Measurements from ENCODE around the gene ZNF598.
A peak's percentile ranks its signal among the peaks of the same experiment; 100 is the strongest.

Gene ZNF598

GRCh38 chr16:2009791-2010510, at the start of gene ZNF598:
TSS of gene ZNF598 (minus strand) at chr16:2009821.
- peak; percentile 92 for DNase-seq

DNA sequence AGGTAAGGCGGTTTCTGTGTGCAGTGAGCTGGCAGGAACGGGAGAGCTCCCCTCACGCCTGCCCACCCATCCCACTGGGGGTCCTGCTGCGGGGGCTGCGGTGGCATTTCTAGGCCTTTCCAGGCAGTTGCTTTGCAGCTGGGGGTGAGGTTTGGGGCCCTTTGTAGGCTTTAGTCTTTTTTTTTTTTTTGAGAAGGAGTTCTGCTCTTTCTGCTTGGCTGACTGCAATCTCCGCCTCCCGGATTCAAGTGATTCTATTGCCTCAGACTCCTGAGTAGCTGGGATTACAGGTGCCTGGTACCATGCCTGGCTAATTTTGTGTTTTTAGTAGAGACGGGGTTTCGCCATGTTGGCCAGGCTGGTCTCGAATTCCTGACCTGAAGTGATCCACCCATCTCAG, 49.3 kb upstream of the ZNF598 start:
- no peak for DNase-seq

DNA sequence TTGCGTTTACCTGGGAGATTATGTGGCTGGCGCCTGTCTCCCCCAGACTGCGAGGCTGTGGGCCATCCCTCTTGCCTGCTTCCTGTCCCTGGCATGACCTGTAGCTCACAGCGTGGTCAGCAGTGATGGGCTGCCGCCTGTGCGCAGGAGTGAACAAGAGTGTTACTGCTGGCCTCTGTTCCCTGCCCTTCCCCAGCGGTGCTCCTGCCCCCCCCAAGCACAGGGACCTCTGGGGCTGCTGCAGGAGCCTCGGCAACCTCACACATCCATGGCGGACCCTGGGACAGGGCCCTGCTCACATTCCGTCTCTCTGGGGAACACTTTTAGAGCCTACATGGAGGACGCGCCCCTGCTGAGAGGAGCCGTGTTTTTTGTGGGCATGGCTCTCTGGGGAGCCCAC, 48.8 kb upstream of the ZNF598 start:
- DNase-seq = no peak

GRCh38 chr16:2057438-2057837, 47.8 kb upstream of the ZNF598 start:
- DNase-seq = no peak

GRCh38 chr16:2056681-2057407, 47.2 kb upstream of the ZNF598 start:
- DNase-seq = no peak

DNA sequence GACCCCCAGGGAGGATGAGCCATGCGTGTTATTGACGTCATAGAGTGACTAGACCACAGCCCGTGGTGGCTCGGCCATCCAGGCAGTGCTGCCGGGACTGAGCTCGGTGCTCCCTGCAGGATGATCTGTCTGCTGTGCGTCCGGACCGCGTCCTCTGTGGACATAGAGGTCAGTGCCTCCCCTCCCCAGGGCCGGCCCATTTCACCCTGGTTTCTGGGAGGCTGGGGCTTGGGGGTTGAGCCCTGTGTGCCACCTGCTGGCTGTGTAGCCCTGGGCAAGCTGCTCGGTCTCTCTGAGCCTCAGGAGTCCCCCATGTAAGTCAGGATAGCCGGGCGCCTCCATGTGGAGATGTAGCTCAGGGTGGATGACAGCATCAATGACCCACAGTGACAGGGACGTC, 46.5 kb upstream of the ZNF598 start:
- DNase-seq = no peak

DNA sequence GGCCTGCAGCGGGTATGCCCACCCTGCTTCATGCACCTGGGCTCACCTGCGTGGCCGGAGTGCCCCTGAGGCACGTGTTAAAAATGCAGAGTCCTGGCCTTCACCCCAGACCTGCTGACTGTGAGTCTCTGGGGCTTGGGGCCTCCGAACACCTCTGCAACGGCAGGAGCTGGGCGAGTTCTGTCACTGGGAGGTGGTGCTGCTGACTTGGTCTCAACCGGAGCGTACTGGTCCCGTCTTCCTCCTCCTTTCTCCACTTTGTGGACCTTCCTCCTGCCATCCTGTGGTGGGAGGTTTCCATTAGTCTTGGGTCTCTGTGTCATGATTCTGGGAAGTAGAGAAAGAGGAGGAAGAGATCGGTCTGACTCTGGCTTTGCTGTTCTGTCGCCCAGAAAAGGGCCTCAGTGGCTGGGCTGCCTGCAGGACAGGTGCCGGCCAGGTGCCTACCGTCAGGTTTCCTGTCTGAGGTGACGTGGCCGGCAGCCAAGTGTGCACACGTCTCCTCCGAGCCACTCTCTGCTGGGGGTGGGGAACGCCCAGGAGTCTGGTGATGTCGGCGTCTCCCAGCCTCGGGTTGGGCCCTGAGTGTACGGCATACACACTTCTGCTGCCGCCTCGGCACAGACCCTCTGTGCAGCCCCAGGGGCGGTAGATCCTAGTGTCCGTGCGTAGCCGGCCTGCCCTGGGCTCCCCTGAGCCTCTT, 45.1 kb upstream of the ZNF598 start:
- no peak for DNase-seq

GRCh38 chr16:2053897-2054296, 44.3 kb upstream of the ZNF598 start:
- DNase-seq = no peak

DNA sequence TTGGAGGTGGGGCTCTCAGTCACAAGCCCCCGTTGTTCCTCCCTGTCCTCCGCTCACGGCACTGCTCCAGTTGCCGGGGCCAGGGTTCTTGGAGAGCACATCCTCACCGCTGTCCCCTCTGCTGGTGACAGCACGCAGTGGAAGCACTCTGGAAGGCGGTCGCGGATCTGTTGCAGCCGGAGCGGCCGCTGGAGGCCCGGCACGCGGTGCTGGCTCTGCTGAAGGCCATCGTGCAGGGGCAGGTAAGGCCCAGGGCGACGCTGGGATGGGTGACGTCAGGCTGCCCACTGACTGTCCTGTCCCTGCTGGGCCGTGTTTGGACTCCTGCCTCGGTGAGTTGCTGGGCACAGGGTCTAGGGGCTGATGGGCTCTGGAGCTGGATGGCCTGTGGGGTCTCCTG, 43.6 kb upstream of the ZNF598 start:
- DNase-seq = no peak

- no peak for DNase-seq
Observed at GRCh38 chr16:2048116-2048543, 38.5 kb upstream of the ZNF598 start.

GRCh38 chr16:2047330-2048115, 37.9 kb upstream of the ZNF598 start, which contains the start of the genes NTHL1 and TSC2:
TSS of gene NTHL1 (minus strand) at chr16:2047834. CDS start at chr16:2047823, 11 bp downstream.
TSS of gene TSC2 (plus strand) at chr16:2047985. CDS start at chr16:2048616, 631 bp downstream.
- peak; percentile 96 for DNase-seq

DNA sequence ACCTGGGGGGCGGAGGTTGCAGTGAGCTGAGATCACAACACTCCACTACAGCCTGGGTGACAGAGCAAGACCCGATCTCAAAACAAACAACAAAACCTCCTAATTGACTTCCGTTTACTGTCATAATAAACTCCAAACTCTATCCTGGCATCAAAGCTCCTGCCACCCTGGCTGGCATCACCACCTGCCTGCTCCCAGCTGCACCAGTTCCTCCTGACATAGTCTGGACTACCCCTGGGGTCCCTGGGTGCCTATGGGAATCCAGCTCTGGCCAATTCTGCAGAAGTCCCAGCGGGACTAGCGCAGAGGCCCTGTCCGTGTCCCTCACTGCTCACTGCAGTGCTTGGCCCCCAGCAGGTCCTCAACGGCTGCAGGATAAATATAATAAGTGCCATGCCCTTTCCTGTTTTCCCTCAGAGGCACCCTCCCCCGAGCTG, 37.3 kb upstream of the ZNF598 start:
- peak; percentile 64 for DNase-seq

- no peak for DNase-seq
Observed at GRCh38 chr16:2045965-2046892, 36.6 kb upstream of the ZNF598 start.

- DNase-seq = no peak
Observed at GRCh38 chr16:2044541-2044940, 34.9 kb upstream of the ZNF598 start.

DNA sequence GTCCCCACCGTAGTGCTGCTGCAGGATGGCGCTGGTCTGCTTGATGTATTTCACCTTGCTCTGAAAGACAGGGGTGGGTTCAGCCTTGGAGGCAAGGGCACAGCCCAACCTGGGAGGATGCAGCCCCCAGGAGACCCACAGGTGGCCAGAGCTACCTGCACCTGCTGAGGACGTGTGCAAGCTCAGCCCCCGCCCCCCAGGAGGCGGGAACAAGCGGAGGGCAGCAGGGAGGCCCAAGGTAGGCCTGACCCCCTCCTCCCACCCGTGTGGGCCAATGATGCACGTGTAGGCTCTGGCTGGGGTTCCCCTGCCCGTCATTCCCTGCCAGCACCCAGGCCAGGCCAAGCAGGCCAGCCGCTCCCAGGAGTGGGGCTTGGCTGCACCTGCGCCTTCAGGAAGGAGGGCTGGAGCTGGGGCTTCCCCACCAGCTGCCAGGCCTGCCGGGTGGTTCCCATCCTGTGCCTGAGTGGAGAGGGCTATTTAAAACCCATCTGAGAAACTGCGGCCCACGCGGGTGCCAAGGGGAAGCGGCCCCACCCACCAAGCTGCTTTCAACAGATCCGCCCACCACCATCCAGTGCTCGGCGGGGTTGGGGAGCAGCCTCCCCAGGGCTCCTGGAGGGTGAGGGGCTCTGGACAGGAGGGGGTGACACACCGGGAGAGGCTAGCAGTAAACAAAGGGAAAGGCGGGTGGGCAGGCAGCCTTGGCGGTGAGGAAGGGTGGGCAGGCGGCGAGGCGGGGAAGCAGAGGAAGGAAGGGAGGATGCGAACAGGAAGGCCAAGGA, 34.2 kb upstream of the ZNF598 start:
- DNase-seq = no peak

GRCh38 chr16:2042986-2043666, 33.5 kb upstream of the ZNF598 start:
- no peak for DNase-seq

DNA sequence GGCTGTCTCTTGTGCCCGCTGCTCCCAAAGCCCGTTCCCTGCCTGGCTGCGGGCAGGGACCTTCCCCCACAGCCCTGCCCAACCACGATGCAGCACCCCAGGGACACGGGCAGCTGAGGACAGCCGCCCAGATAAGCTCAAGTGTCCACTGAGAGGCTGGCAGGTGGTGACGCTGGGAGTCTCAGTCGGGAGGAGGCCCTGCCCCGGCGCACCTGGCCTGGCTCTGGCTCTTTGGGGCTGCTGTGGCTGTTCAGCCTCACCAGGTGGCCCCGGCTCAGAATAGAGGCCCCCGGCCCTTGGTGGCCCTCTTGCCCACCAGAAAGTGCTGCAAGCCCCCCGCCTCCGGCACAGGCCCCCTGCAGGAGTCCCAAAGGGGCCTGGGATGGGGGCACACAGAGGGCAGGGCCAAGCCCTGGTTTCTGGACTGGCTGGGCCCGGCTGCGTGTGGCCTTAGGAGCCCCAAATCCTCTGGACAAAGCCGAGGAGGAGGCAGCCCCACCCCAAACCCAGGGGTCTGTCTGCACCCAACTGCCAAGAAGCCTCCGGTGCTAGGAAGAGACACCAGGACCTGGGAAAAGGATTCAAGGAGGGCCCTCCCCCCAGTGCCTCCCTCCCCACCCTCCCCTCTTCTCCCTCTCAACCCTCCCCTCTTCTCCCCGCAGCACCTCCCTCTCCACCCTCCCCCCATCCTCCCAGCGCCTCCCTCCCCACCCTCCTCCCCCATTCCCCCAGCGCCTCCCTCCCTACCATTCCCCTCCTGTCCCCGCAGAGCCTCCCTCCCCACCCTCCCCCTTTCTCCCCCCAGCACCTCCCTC, 32.8 kb upstream of the ZNF598 start:
- DNase-seq = no peak

DNA sequence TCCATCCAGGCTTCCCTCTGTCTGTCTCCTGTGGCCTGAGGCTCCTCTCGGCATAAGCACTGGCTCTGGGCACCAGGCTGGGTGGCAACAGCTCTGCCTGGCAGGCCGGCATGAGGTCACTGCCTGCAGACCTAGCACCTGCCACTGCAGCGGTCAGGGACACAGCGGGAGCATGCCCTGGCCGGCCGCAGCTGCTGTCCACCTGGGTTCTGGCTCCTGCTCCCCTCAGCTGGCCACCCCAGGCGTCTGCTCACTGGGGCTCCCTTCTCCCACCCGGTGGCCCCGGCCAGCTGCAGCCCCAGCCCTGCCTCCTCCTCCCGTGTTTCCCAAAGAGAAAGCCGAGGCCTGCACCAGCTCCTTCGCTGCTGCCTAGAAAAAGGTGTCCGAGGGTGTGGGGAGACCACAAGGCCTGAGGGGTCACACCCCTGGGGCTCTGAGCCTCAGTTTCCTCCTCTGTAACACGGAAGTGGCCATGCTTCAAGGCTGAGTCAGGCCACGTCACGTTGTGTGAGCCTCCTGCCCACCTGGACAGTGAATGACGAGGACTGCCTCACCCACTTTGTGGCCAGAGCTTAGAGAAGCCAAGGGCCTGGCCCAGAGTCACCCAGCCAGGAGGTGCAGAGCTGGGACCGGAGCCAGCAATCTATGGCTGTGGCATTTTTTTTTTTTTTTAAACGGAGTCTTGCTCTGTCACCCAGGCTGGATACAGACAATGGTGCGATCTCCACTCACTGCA, 31.3 kb upstream of the ZNF598 start:
- no peak for DNase-seq
